Stomach (tissue), 4 donors: Measurements from ENCODE around the gene TCTN2.

Experiments
- CTCF ChIP-seq, 7 experiments: fragments of 450-650 bp in 4 of 7; fragments of 200-600 bp in 3 of 7; sonication (generic) in 3 of 7; IDR thresholded peaks; one replicate each; pipeline ENCODE4 v1.5.1; 2016 to 2019; ENCODE audit warnings: antibody characterized with exemption in 7 of 7, control low read depth in 2 of 7, mild to moderate bottlenecking in 1 of 7
- EP300 ChIP-seq: sonication (generic); formaldehyde crosslinking; IDR thresholded peaks from one replicate; pipeline ENCODE4 v1.6.1; 2017; ENCODE audit warnings: antibody characterized with exemption
- POLR2A ChIP-seq, 4 donors: fragments of 450-650 bp; IDR thresholded peaks; one replicate each; pipeline ENCODE4 v1.6.1; 2016; ENCODE audit warnings: antibody characterized with exemption in 4 of 4, control low read depth in 2 of 4, mild to moderate bottlenecking in 1 of 4, moderate library complexity in 1 of 4
- POLR2AphosphoS5 ChIP-seq, 3 donors: sonication (generic); formaldehyde crosslinking; IDR thresholded peaks; one replicate each; pipeline ENCODE4 v1.6.1; 2016; ENCODE audit warnings: antibody characterized with exemption in 3 of 3

DNA sequence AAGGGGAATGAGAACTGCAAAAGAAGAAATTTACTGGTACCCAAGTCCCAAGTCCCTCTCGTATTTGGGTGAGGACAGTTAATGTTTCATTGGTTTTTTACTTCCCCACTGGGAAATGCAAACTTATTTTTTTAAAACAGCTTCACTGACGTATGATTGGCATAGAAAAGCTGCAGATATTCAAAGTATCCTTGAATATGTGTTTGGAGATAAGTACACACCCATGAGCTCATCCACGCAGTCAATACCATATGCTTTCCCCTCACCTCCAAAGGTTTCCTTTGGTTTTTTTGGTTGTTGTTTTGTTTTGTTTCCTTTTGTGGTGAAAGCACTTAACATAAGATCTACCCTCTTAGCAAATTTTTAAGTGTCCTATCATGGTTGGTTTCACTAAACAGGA lies 13.1 kb downstream of the TCTN2 start:
- no peak for TF ChIP-seq CTCF (IDR thresholded peaks at IDR 0.05)
- no peak for TF ChIP-seq POLR2AphosphoS5 (IDR thresholded peaks at IDR 0.05)
- TF ChIP-seq POLR2A (IDR thresholded peaks at IDR 0.05) = no peak
- no peak for TF ChIP-seq EP300
